ENCODE measurements around the gene CHFR.

- no peak for TF ChIP-seq CTCF (IDR thresholded peaks at IDR 0.05; ENCODE audit: low read depth, low read length, missing input control)
- no peak for TF ChIP-seq TAF1 (conservative IDR thresholded peaks at IDR 0.05)
- TF ChIP-seq EGR1 (IDR thresholded peaks at IDR 0.05; ENCODE audit: low read depth in 2 of 2): no peak
- TF ChIP-seq ZBTB33 (IDR thresholded peaks at IDR 0.05): no peak
- TF ChIP-seq RAD21 (IDR thresholded peaks at IDR 0.05): no peak
- no peak for TF ChIP-seq SP1 (IDR thresholded peaks at IDR 0.05)
- TF ChIP-seq GABPA (IDR thresholded peaks at IDR 0.05 in 1 of 2, conservative IDR thresholded peaks at IDR 0.05 in 1 of 2): no peak
- no peak for TF ChIP-seq REST (IDR thresholded peaks at IDR 0.05)
- TF ChIP-seq, protein P1, sequence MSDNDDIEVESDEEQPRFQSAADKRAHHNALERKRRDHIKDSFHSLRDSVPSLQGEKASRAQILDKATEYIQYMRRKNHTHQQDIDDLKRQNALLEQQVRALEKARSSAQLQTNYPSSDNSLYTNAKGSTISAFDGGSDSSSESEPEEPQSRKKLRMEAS (IDR thresholded peaks at IDR 0.05): no peak
- no peak for TF ChIP-seq FOXA1 (IDR thresholded peaks at IDR 0.05)
- TF ChIP-seq HNF4G (IDR thresholded peaks at IDR 0.05): no peak
- TF ChIP-seq YY1 (IDR thresholded peaks at IDR 0.05): no peak
- TF ChIP-seq, protein P2, sequence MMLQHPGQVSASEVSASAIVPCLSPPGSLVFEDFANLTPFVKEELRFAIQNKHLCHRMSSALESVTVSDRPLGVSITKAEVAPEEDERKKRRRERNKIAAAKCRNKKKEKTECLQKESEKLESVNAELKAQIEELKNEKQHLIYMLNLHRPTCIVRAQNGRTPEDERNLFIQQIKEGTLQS (IDR thresholded peaks at IDR 0.05): no peak
These were observed 11.6 kb upstream of the CHFR start for GRCh38 chr12:132899033-132899432.
